HL-60 (cell line): ENCODE measurements around the gene EFCAB8.

Experiments used
- DNase-seq, 2 experiments: peaks; one replicate each; pipeline ENCODE4 v3.0.0-alpha.2; 2010 to 2020; ENCODE audit warnings: low read depth in 1 of 2, low spot score in 1 of 2
- H3K27ac ChIP-seq: fragments of 250-450 bp; sonication (Bioruptor Pico); replicated peaks from 2 replicates; pipeline ENCODE4 v1.5.1; 2020; ENCODE audit warnings: mild to moderate bottlenecking, moderate library complexity
- H3K27me3 ChIP-seq: fragments of 250-450 bp; sonication (Bioruptor Pico); 2 replicates; pipeline ENCODE4 v1.5.1; 2021; ENCODE audit warnings: mild to moderate bottlenecking, moderate library complexity; ENCODE audit not compliant: insufficient read depth, poor library complexity, severe bottlenecking
- H3K4me3 ChIP-seq: replicated peaks from 2 replicates; pipeline ENCODE4 v1.5.1; 2011; ENCODE audit warnings: mild to moderate bottlenecking, control low read depth, low read length; ENCODE audit not compliant: insufficient read depth
- CTCF ChIP-seq: IDR thresholded peaks from one replicate; pipeline ENCODE4 v1.5.1; 2011; ENCODE audit warnings: low read length, control low read depth, inconsistent platforms; ENCODE audit not compliant: insufficient read depth
- GABPA ChIP-seq: IDR thresholded peaks from 2 replicates; pipeline ENCODE4 v1.6.1; 2012; ENCODE audit warnings: low read depth
- POLR2AphosphoS5 ChIP-seq: IDR thresholded peaks from 2 replicates; pipeline ENCODE4 v1.6.1; 2012; ENCODE audit warnings: low read depth
- REST ChIP-seq: IDR thresholded peaks from 2 replicates; pipeline ENCODE4 v1.6.1; 2012; ENCODE audit warnings: low read depth; ENCODE audit not compliant: insufficient replicate concordance
- SPI1 ChIP-seq: IDR thresholded peaks from 2 replicates; pipeline ENCODE4 v1.6.1; 2012; ENCODE audit warnings: low read depth, mild to moderate bottlenecking, borderline replicate concordance

Gene EFCAB8

GRCh38 chr20:32845786-32846185, 12.9 kb upstream of the EFCAB8 start:
- DNase-seq, result no peak
- no peak for TF ChIP-seq GABPA
- no peak for TF ChIP-seq CTCF
- no peak for TF ChIP-seq POLR2AphosphoS5
- TF ChIP-seq REST, result no peak
- no peak for TF ChIP-seq SPI1
- Histone ChIP-seq H3K27me3 (no peaks in the 10 kb centered on the region), H3K4me3 (no peak overlapping the region), H3K27ac (no peak overlapping the region)

GRCh38 chr20:32846852-32847251, 11.9 kb upstream of the EFCAB8 start:
- Histone ChIP-seq H3K27me3 (no peaks in the 10 kb centered on the region), H3K4me3 (no peak overlapping the region), H3K27ac (no peak overlapping the region)
- DNase-seq, result no peak
- no peak for TF ChIP-seq REST
- TF ChIP-seq CTCF, result no peak
- TF ChIP-seq POLR2AphosphoS5, result no peak
- no peak for TF ChIP-seq GABPA
- no peak for TF ChIP-seq SPI1

- Histone ChIP-seq H3K27me3 (no peaks in the 10 kb centered on the region), H3K4me3 (no peak overlapping the region), H3K27ac (no peak overlapping the region)
- DNase-seq, result no peak
- TF ChIP-seq GABPA (no peak), POLR2AphosphoS5 (no peak), CTCF (no peak), REST (no peak), SPI1 (no peak)
Observed at GRCh38 chr20:32847964-32848363, 10.8 kb upstream of the EFCAB8 start.
